Gastrocnemius medialis (tissue), 4 donors: ENCODE data around the gene PHETA2. TPM values are rescaled to one million over a fixed set of nuclear protein-coding genes. Genes with fewer than 3 reads are reported as not detected.

Experiments used
- ATAC-seq, 2 donors: fragments of 150-250 bp; one replicate each; pipeline ENCODE4 v1.9.1; 2016
- DNase-seq, 2 donors: peaks; one replicate each; pipeline ENCODE4 v3.0.0-alpha.2; 2019
- H3K27ac ChIP-seq, 4 donors: fragments of 200-600 bp; sonication (generic); 1 replicate in 1 of 4; 2 replicates in 3 of 4; pipeline ENCODE4 v1.5.1; 2016 to 2018; ENCODE audit warnings: mild to moderate bottlenecking in 2 of 4, moderate library complexity in 1 of 4
- H3K27me3 ChIP-seq, 3 donors: fragments of 200-600 bp; sonication (generic) in 2 of 3; 1 replicate in 1 of 3; 2 replicates in 2 of 3; pipeline versions ENCODE4 v1.5.1 to v1.6.0; 2016 to 2019; ENCODE audit warnings: mild to moderate bottlenecking in 1 of 3, moderate library complexity in 1 of 3
- H3K36me3 ChIP-seq, 2 donors: fragments of 200-600 bp; sonication (generic) in 1 of 2; one replicate each; pipeline ENCODE4 v1.5.1; 2017 to 2018
- H3K4me1 ChIP-seq, 2 donors: fragments of 200-600 bp; sonication (generic) in 1 of 2; one replicate each; pipeline ENCODE4 v1.5.1; 2016 to 2017; ENCODE audit warnings: mild to moderate bottlenecking in 2 of 2
- H3K4me3 ChIP-seq, 4 donors: fragments of 200-600 bp; sonication (generic) in 3 of 4; 1 replicate in 1 of 4; 2 replicates in 3 of 4; pipeline ENCODE4 v1.5.1; 2016 to 2019; ENCODE audit warnings: mild to moderate bottlenecking in 2 of 4
- H3K9me3 ChIP-seq, 3 donors: fragments of 200-600 bp; sonication (generic) in 2 of 3; 1 replicate in 1 of 3; 2 replicates in 2 of 3; pipeline ENCODE4 v1.5.1; 2016 to 2019
- POLR2A ChIP-seq, 2 donors: fragments of 450-650 bp; IDR thresholded peaks; one replicate each; pipeline ENCODE4 v1.6.1; 2017; ENCODE audit warnings: antibody characterized with exemption in 2 of 2, mild to moderate bottlenecking in 2 of 2, moderate library complexity in 2 of 2
- in situ Hi-C, 4 donors: fragments of 200-750 bp; cut with MboI; loops; one replicate each; pipeline versions ENCODE4 v1.15.0 to v1.8.0; 2017; ENCODE audit warnings: low sequenced_read_pairs in 4 of 4
- intact Hi-C: fragments of 100-400 bp; cut with DNase I; formaldehyde crosslinking; loops from one replicate; pipeline ENCODE4 v1.15.1; 2023; ENCODE audit warnings: low total_unique reads
- total RNA-seq, 4 donors: library from RNA; depleted of rRNA; stranded (reverse); fragments of >200 nt; gene quantifications; one replicate each; pipeline versions ENCODE4 v1.1.0 to v1.2.3, GENCODE V29; 2016
- TF ChIP-seq, protein P1 (sequence below), 5 experiments: fragments of 450-650 bp in 3 of 5; fragments of 200-600 bp in 2 of 5; sonication (generic) in 2 of 5; IDR thresholded peaks in 4 of 5; conservative IDR thresholded peaks in 1 of 5; 1 replicate in 4 of 5; 2 replicates in 1 of 5; pipeline ENCODE4 v1.5.1; 2016 to 2019; ENCODE audit warnings: antibody characterized with exemption in 5 of 5, mild to moderate bottlenecking in 3 of 5, moderate library complexity in 3 of 5

PHETA2 gene
- total RNA-seq, 4 donors from 2014 or later, result 1.8 to 3.1 (median 2.1) TPM

DNA sequence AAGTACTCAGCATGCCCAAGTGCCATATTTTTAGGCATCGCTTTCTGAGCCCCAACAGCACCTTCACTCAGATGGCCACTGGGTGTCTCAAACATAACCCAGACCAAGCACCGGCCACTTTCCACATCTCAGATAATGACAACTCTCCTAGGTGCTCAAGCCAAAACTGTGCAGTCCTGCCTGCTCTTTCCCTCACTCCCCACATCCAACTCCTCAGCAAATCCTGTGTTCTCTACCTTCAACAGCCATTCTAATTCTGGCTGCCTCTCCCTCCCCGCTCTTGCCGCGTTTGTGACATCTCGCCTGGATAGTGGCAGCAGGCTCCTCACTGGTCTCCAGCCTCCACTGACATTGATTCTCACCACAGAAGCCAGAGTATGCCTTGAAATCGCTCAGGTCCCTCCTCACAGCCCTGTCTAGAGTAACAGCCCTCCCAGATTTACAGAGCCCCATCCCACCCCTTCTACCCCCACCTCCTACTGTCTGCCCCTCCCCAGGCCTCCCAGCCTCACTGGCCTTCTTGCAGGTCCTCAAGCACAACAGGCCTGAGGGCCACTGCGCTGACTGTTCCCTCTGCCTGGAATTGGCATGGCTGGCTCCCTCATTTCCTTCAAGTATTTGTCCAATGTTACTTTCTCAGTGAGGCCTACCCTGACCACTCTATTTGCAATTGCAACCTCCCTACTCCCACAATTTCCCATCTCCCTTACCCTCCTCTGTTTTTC lies 1.3 kb upstream of the PHETA2 start:
- DNase-seq, result no peak
- intact Hi-C loops, result loop anchor here (5.0 to 10.0 kb wide), 2 partner anchors 295 to 978 kb away; partner anchors contain the start of gene EP300
- H3K4me3 ChIP-seq, result no peak overlapping the region
- H3K9me3 ChIP-seq, result no peaks in the 10 kb centered on the region
- H3K36me3 ChIP-seq, result peaks cover 0 to 2% of the 10 kb centered on the region in 2 donors
- no peak overlapping the region for H3K27ac ChIP-seq
- no peak for ATAC-seq
- TF ChIP-seq, protein P1, sequence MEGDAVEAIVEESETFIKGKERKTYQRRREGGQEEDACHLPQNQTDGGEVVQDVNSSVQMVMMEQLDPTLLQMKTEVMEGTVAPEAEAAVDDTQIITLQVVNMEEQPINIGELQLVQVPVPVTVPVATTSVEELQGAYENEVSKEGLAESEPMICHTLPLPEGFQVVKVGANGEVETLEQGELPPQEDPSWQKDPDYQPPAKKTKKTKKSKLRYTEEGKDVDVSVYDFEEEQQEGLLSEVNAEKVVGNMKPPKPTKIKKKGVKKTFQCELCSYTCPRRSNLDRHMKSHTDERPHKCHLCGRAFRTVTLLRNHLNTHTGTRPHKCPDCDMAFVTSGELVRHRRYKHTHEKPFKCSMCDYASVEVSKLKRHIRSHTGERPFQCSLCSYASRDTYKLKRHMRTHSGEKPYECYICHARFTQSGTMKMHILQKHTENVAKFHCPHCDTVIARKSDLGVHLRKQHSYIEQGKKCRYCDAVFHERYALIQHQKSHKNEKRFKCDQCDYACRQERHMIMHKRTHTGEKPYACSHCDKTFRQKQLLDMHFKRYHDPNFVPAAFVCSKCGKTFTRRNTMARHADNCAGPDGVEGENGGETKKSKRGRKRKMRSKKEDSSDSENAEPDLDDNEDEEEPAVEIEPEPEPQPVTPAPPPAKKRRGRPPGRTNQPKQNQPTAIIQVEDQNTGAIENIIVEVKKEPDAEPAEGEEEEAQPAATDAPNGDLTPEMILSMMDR (IDR thresholded peaks at IDR 0.05 in 4 of 5, conservative IDR thresholded peaks at IDR 0.05 in 1 of 5), result no peak
- TF ChIP-seq POLR2A (IDR thresholded peaks at IDR 0.05), result no peak
- H3K4me1 ChIP-seq, result peaks cover 11 to 26% of the 10 kb centered on the region in 2 donors
- H3K27me3 ChIP-seq, result no peaks in the 10 kb centered on the region
- in situ Hi-C loops, result no loop called here

DNA sequence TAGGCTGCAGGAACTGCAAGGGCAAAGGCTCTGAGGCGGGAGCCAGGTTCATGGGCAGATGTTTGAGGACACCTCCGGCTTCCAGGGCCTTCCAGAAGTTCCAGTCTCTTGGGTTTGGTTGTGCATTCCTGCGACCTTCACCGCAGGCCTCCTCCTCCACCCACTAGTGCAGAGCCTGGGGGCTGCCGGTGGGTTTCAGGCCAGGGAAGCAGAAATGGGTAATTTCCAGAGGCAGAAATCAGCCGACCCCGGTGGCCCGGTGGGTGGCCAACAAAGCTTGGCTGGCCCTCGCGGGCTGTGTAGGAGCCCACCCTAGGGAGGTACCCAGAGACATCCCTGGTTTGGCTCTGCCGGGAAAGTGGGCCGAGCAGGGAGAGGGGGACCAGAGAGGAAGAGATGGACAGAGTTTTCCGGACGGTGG lies 417 bp upstream of the PHETA2 start:
- ATAC-seq (no peak), DNase-seq (no peak)
- in situ Hi-C loops (no loop called here), intact Hi-C loops (loop anchor here (5.0 to 10.0 kb wide), 2 partner anchors 294 to 979 kb away; partner anchors contain the start of gene EP300)
- Histone ChIP-seq H3K4me1 (peaks cover 16 to 35% of the 10 kb centered on the region in 2 donors), H3K4me3 (peak overlapping the region; percentile 57 to 75 (median 70)), H3K9me3 (no peaks in the 10 kb centered on the region), H3K27ac (peak overlapping the region; percentile 68 to 84 (median 80)), H3K27me3 (no peaks in the 10 kb centered on the region), H3K36me3 (no peaks in the 10 kb centered on the region)
- no peak for TF ChIP-seq POLR2A (IDR thresholded peaks at IDR 0.05)
- TF ChIP-seq, protein P1 (IDR thresholded peaks at IDR 0.05 in 4 of 5, conservative IDR thresholded peaks at IDR 0.05 in 1 of 5), result no peak

DNA sequence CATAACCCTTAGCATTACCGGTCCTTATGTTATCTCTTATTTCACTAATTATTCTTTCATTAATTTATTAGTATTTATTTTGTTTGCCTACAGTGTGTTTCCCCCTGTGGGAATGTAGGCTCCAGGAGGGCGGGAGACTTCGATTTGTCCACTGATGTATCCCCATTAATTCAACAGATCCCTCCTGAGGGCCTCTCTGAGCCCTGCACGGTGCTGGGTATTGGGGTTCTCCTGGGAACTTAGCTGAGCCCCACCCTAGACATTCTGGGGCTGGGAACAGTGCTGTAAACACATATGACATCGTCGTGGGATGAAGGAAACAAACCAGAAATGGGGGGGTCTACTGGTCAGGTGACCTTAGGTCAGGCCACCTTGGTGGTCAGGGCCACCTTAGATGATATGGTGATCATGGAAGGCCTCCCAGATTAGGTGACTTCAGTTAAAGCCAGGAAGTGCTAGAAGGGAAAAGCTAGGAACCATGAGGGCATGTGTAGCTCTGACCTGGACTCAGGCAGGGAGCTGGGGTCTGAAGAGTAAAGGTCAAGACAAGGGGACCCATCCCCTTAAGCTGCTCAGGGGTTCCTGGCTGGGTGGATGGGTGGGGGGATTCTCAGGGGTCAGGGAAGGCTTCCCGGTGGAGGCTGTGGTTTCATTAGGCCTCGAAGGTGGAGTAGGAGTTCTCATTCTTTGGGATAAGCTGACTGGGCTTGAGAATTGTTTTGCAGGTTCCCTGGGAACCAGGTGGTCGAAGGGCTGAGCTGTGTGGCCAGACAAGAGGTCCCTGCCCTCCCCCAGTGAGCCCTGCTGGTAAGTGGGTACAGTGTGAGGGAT lies 1.0 kb downstream of the PHETA2 start:
- Histone ChIP-seq H3K36me3 (no peaks in the 10 kb centered on the region), H3K4me3 (peak overlapping the region; percentile 57 to 75 (median 70)), H3K9me3 (no peaks in the 10 kb centered on the region), H3K4me1 (peaks cover 16 to 34% of the 10 kb centered on the region in 2 donors), H3K27me3 (no peaks in the 10 kb centered on the region), H3K27ac (peak overlapping the region; percentile 68 to 84 (median 80))
- intact Hi-C loops (loop anchor here (5.0 to 10.0 kb wide), 2 partner anchors 292 to 980 kb away; partner anchors contain the start of gene EP300), in situ Hi-C loops (loop anchor here in 1 of 4 donors (25.0 kb wide), 1 partner anchor 362 kb away; the partner anchor contains the start of gene NFAM1)
- no peak for ATAC-seq
- TF ChIP-seq, protein P1 (IDR thresholded peaks at IDR 0.05 in 4 of 5, conservative IDR thresholded peaks at IDR 0.05 in 1 of 5), result no peak
- no peak for DNase-seq

DNA sequence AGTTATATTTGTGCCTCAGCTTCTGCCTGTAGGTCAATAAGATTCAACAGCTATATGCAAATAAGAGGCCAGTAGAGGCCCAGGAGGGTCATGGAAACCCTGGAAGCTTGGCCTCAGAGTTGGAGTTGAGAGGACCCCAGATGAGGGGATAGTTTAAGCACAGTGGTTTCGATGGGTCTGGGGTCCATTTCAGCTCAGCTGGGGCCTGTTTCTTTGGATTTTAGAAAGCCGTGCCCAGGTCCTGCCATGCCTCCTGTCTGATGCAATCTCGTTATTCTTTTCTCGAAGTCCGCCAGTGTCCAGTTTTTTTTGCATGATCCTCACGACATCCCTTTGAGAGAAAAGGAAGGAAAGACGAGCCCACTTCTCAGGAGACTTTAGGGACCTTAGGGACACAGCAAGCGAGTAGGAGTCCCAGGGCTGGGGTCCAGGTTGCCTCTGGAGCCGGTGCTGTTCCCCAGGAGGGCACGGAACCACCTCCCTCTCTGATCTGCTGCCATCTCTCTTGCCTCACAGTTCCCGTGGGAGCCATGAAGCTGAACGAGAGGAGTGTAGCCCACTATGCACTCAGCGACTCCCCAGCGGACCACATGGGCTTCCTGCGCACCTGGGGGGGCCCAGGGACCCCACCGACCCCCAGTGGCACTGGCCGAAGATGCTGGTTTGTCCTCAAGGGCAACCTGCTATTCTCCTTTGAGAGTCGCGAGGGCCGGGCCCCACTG lies 2.9 kb downstream of the PHETA2 start:
- H3K27ac ChIP-seq, result peak overlapping the region in 1 of 4 donors; percentile 95
- ATAC-seq (no peak), DNase-seq (no peak)
- peaks cover 19 to 39% of the 10 kb centered on the region in 2 donors for H3K4me1 ChIP-seq
- no peaks in the 10 kb centered on the region for H3K27me3 ChIP-seq
- no peak overlapping the region for H3K4me3 ChIP-seq
- H3K36me3 ChIP-seq, result no peaks in the 10 kb centered on the region
- H3K9me3 ChIP-seq, result no peaks in the 10 kb centered on the region
- in situ Hi-C loops (loop anchor here in 1 of 4 donors (25.0 kb wide), 1 partner anchor 360 kb away; the partner anchor contains the start of gene NFAM1), intact Hi-C loops (loop anchor here (10.0 kb wide), 1 partner anchor 982 kb away; the partner anchor contains the start of gene EP300)
- TF ChIP-seq POLR2A (IDR thresholded peaks at IDR 0.05), result no peak
- TF ChIP-seq, protein P1 (IDR thresholded peaks at IDR 0.05 in 4 of 5, conservative IDR thresholded peaks at IDR 0.05 in 1 of 5), result no peak
